ENCODE results near the gene EXTL2.

GRCh38 chr1:100866041-100866900, 28.4 kb downstream of the EXTL2 start:
- no peak for TF ChIP-seq UBTF (IDR thresholded peaks at IDR 0.05; ENCODE audit: borderline replicate concordance in 1 of 2, low read depth in 2 of 2, low read length in 2 of 2)
- TF ChIP-seq RAD21 (CRISPR knock-in tag; conservative IDR thresholded peaks at IDR 0.05 in 1 of 2, IDR thresholded peaks at IDR 0.05 in 1 of 2) = peak; percentile 94
- TF ChIP-seq ATF2 (CRISPR knock-in tag; IDR thresholded peaks at IDR 0.05) = no peak
- no peak for TF ChIP-seq SNAPC5 (CRISPR knock-in tag; IDR thresholded peaks at IDR 0.05)
- TF ChIP-seq E2F4 (CRISPR knock-in tag; IDR thresholded peaks at IDR 0.05; ENCODE audit: low read depth) = no peak
- TF ChIP-seq MTA3 (IDR thresholded peaks at IDR 0.05; ENCODE audit: borderline replicate concordance) = no peak
- no peak for TF ChIP-seq THAP7 (CRISPR knock-in tag; IDR thresholded peaks at IDR 0.05)
- no peak for TF ChIP-seq U2AF1 (optimal IDR thresholded peaks at IDR 0.05; ENCODE audit: low read depth, low read length)
- TF ChIP-seq POLR2A (conservative IDR thresholded peaks at IDR 0.05) = no peak
- TF ChIP-seq EZH2 (IDR thresholded peaks at IDR 0.05; ENCODE audit: borderline replicate concordance, low read depth, low read length) = no peak
- TF ChIP-seq ZNF165 (CRISPR knock-in tag; IDR thresholded peaks at IDR 0.05; ENCODE audit: borderline replicate concordance) = no peak
- no peak for TF ChIP-seq HBP1 (CRISPR knock-in tag; IDR thresholded peaks at IDR 0.05)
- TF ChIP-seq ZNF253 (CRISPR knock-in tag; conservative IDR thresholded peaks at IDR 0.05) = no peak
- no peak for TF ChIP-seq ZBTB9 (CRISPR knock-in tag; IDR thresholded peaks at IDR 0.05)
